H1 (cell line): Measurements from ENCODE around the gene CLUH. TPM values are rescaled to one million over a fixed set of nuclear protein-coding genes. Genes with fewer than 3 reads are reported as not detected.

ENCODE experiments used
- BACH1 ChIP-seq: IDR thresholded peaks from 2 replicates; pipeline ENCODE4 v1.6.1; 2012; ENCODE audit warnings: low read length, improper control_type of control experiment
- BRCA1 ChIP-seq: IDR thresholded peaks from 2 replicates; pipeline ENCODE4 v1.6.1; 2012; ENCODE audit warnings: low read depth, low read length, improper control_type of control experiment
- CHD7 ChIP-seq: fragments of 300-600 bp; sonication (generic); IDR thresholded peaks from 2 replicates; pipeline ENCODE4 v1.7.1; 2012; ENCODE audit warnings: low read length, moderate library complexity, mild to moderate bottlenecking, inconsistent platforms; ENCODE audit not compliant: insufficient replicate concordance
- GABPA ChIP-seq: IDR thresholded peaks from 2 replicates; pipeline ENCODE4 v1.6.1; 2011; ENCODE audit warnings: mild to moderate bottlenecking, low read length, moderate library complexity, borderline replicate concordance; ENCODE audit not compliant: insufficient read depth
- NANOG ChIP-seq: IDR thresholded peaks from 2 replicates; pipeline ENCODE4 v1.6.1; 2011; ENCODE audit warnings: low read length, low read depth, mild to moderate bottlenecking, inconsistent platforms; ENCODE audit not compliant: insufficient read depth, poor library complexity, severe bottlenecking
- NRF1 ChIP-seq: IDR thresholded peaks from 2 replicates; pipeline ENCODE4 v1.6.1; 2011; ENCODE audit warnings: mild to moderate bottlenecking, low read depth, low read length, improper control_type of control experiment
- POLR2AphosphoS5 ChIP-seq: IDR thresholded peaks from 2 replicates; pipeline ENCODE4 v1.6.1; 2011; ENCODE audit warnings: low read depth, low read length
- RNF2 ChIP-seq: fragments of 200-900, 300-1000 bp; sonication (generic); IDR thresholded peaks from 2 replicates; pipeline ENCODE4 v1.7.1; 2016; ENCODE audit warnings: borderline replicate concordance, low read depth, mild to moderate bottlenecking, antibody characterized with exemption, low read length; ENCODE audit not compliant: poor library complexity, severe bottlenecking; ENCODE audit errors: missing control alignments
- SAP30 ChIP-seq: fragments of 300-600 bp; sonication (generic); IDR thresholded peaks from 2 replicates; pipeline ENCODE4 v1.7.1; 2012; ENCODE audit warnings: low read length, moderate library complexity, mild to moderate bottlenecking, inconsistent platforms; ENCODE audit not compliant: insufficient read depth, insufficient replicate concordance
- TEAD4 ChIP-seq: IDR thresholded peaks from 2 replicates; pipeline ENCODE4 v1.6.1; 2012; ENCODE audit warnings: low read depth, low read length, inconsistent platforms, mixed read lengths
- polyA plus RNA-seq, 7 experiments: library from polyadenylated mRNA; depleted of rRNA in 3 of 7; stranded (reverse) in 5 of 7; unstranded in 2 of 7; fragments of >200 nt in 5 of 7; fragments of 200-250 nt in 2 of 7; gene quantifications; 1 replicate in 5 of 7; 2 replicates in 1 of 7; 4 replicates in 1 of 7; pipeline versions ENCODE4 v1.2.1 to v1.2.3, GENCODE V29; 2011 to 2013; ENCODE audit warnings: missing spikeins in 2 of 7, mixed read lengths in 2 of 7
- total RNA-seq: library from RNA; stranded (reverse); fragmentation: NEBNext Ultra II Directional; extraction: Animal tissue kit (Norgen Biotek cat#: 25700); gene quantifications from 2 replicates; pipeline ENCODE4 v1.2.1, GENCODE V29; 2021

CLUH gene
- total and polyA plus RNA-seq, 2 of the 8 experiments (the other 6 are each of a cell fraction or from before 2014, with no cell fraction given) = 33.6 to 98.6 TPM

DNA sequence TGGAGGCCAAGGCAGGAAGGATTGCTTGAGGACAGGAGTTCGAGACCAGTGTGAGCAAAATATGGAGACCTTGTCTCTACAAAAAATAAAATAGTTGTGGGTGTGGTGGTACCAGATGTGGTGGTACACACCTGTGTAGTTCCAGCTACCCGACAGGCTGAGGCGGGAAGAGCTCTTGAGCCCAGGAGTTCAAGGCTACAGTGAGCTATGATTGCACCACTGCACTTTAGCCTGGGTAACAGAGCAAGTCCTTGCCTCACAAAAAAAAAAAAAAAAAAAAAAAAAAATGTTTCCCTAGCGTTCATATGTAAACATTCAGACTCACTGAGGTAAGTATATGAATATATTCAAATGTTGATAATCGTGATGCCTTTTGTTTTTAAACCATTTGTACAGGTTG, 39.5 kb downstream of the CLUH start (continued):
- TF ChIP-seq CHD7 (no peak), NANOG (no peak), BACH1 (no peak), BRCA1 (no peak), NRF1 (no peak), TEAD4 (no peak), RNF2 (no peak), SAP30 (no peak), GABPA (no peak), POLR2AphosphoS5 (no peak)
